GM19438 (cell line): ENCODE data around the gene ACSM2B.
"Not testable (repeated sequence)": the region's sequence is repeated elsewhere in the genome, so short reads cannot be mapped to it uniquely, and the experiment has no call there.

Source experiments
- ATAC-seq: cut with Tn5 transposase; IDR thresholded peaks from one replicate; pipeline ENCODE4 v1.9.1; 2021; ENCODE audit warnings: low read depth; ENCODE audit not compliant: unreplicated experiment

Gene ACSM2B, protein sequence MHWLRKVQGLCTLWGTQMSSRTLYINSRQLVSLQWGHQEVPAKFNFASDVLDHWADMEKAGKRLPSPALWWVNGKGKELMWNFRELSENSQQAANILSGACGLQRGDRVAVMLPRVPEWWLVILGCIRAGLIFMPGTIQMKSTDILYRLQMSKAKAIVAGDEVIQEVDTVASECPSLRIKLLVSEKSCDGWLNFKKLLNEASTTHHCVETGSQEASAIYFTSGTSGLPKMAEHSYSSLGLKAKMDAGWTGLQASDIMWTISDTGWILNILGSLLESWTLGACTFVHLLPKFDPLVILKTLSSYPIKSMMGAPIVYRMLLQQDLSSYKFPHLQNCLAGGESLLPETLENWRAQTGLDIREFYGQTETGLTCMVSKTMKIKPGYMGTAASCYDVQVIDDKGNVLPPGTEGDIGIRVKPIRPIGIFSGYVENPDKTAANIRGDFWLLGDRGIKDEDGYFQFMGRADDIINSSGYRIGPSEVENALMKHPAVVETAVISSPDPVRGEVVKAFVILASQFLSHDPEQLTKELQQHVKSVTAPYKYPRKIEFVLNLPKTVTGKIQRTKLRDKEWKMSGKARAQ

DNA sequence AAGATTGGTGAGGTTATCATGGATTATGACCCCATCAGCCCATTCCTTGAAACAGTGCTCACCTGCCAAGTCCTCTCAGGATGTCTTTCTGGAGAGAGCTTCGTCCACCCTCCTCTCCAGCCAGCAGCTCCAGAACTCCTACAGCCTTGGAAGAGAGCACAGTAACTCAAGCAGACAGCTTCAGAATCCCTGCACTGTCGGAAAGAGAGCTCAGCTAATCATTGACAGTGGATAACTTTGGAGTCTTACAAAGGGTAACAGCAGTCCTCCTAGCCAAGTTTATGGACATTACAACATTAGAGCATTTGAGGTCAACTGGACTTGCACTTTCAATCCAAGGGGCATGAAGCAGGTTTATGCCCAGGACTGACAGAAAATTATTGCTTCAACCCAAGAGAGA lies at the start of gene ACSM2B:
TSS of gene ACSM2B (minus strand) at position 223 of the 400 bp plus-strand sequence. CDS start 11,522 bp downstream, outside the sequence.
- not testable (repeated sequence) for ATAC-seq

DNA sequence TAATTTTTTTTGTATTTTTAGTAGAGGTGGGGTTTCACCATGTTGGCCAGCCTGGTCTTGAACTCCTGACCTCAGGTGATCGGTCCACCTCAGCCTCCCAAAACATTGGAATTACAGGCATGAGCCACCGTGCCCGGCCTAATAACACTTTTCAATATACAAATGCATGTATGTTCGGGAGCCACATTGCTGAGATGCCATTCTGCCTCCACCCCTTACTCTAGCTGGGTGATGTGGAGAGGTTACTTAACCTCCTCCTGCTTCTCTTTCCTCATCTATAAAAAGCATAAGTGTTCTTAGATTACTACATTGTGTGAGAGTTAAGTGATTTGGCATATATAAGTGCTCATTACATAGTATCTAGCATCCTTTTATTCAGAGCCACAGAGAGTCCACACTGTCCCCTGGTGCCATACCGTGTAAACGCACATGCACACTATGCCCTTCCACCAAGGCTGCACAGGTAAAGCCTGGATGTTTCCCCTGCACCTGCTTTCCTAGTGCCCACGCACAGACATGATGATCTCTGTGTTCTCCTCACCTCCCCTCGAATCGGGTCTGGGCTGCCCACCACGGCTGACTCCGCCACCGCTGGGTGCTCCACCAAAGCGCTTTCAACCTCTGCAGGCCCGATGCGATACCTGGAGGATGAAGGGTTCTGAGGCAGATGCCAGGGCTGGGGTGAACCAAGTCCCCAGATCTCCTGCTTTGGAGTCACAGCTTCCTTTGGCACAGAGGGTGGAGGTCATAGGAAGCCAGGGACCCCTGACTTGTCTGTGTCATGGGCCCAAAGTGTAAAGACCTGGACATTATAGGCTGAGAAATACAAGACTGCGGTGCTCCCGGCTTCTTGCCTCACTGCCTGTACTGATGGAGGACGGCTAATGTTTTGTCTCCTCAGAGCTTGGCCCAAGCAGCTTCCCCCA lies 49.0 kb upstream of the ACSM2B start:
- no peak for ATAC-seq

DNA sequence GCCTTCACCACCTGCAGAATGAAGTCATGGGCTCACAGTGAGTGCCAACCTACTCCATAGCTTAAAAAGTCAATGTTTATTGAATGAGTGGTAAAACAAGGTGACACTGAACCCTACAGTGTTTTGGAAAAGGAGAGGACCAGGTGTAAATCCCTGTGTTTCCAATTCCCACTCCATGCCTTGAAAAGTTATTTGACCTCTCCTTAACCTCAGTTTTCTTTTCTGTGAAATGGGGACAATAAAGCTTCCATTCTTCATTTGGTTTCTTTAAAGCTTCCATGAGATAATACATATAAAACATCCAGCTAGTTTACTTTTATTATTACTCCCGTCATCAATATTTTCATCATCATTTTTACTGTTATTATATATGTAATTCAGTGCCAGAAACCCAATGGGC lies 48.0 kb upstream of the ACSM2B start:
- ATAC-seq, result no peak

DNA sequence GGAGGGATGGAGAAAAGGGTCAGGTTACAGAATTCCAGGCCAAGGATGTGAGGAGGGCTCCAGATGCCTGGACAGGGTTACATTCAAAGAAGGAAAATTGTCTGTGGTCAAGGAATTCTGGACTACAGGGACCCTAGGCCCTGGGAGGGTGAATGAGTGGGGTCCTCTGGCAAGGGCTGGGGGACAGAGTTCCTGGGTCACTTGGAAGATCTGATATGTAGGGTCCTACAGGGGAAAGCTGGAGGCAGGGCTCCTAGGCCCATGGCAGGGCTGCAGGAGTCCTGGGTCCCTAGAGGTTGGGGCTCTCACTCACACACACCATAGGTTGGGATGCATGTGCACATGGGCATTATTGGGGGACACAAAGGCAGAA lies 46.3 kb upstream of the ACSM2B start:
- no peak for ATAC-seq

DNA sequence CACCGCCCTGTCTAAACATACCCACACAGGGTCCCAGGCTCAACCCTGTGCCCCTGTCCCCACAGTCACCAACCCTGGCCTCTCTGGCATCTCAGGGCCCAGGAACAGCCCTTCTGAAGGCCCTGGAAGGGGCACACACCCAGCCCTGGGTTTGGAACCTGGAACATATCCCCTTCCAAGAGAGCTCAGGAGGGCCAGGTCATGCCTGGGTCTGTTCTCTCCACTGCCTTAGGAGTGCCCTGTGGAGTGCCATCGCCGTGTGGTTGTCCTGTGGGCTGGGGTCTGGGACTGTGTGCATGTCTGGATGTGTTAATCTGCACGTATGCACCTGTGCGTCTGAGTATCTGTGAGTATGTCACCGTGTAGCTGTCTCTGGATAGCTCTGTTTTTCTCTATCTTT lies 45.2 kb upstream of the ACSM2B start:
- ATAC-seq, result no peak

DNA sequence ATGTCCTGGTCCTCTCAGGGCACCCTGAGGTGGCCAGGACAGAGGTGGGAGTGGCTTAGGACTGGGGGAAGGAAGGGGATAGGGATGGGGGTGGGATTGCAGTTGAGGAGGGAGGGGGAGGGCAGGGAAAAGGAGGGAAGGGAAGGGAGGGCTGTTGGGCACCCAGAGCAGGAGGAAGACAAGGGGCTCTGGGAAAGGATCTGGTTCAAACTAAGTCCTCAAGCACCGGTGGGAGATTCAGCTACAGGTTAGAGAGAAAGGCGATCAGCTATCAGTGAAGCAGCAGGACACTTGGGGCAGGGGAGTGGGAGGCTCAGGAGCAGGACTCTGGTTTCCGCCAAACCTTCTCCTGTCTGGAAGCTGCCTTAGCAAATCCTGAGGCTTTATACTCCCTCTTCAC lies 44.6 kb upstream of the ACSM2B start:
- ATAC-seq, result no peak

DNA sequence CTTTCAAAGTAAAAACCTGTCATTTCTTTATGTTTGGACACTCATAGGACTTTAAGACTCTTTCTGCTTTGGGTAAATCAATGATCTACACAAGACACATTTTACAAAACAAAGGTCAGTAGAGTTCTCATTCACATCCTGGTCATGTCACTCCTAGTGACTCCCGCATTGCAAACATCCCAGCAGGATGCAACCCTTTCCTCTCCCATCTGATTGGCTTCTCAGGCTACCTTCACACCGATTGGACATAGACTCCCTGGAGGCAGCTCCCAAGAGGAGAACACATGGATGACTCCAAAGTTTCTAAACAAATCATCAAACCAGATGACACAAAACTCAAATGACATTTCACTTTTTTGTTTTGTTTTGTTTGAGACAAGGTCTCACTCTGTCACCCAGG lies 43.8 kb upstream of the ACSM2B start:
- ATAC-seq, result no peak

DNA sequence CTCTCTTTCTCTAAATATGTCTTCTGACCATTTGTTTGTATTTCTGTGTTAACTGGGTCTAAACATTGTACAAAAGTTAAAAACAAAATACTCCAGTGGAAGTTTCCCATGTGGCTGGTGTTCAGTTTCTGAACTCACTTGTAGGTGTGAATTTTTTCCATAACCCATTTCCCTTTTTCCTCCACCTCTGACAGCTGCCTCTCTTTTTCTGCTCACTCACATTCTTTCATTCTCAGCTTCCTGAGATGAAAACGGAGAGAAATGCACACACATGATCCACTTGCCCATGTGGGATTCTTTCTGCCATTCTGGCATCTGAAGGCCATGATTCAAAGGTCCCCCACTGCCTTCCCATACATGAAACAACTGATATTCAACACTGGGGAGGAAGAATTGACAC lies 41.1 kb upstream of the ACSM2B start:
- no peak for ATAC-seq

DNA sequence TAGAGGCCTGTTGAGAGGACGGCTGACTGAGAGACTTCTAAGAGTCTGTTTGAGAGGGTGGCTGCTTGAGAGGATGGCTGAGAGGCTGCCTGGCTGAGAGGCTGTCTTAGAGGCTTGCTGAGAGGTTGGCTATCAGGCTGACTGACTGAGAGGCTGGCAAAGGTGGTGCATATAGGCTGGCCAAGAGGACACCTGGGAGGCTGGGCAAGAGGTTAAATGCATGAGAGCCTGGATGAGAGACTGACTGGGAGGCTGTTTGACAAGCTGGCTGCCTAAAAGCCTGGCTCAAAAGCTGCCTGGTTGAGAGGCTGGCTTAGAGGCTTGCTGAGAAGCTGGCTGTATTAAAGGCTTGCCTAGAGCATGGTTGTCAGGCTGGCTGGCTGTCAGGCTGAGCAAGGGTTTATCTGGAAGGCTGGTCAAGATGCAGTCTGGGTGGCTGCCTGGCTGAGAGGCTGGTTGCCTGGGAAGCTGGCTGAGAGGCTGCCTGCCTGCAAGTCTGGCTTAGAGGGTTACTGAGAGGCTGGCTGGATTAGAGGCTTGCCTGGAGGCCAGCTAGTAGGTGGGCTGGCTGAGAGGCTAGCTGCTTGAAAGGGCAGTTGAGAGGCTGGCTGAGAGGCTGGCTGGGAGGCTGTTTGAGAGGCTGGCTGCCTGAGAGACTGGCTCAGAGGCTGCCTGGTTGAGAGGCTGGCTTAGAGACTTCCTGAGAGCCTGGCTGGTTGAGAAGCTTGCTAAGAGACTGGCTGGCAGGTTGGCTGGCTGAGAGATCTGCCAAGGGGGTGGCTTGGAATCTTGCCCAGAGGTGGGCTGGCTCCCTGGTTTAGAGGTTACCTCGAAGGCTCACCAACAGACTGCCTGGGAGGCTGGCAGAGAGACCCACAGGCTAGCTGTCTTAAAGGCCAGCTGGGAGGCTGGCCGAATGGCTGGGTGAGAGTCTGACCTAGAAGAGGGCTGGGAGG lies 38.3 kb upstream of the ACSM2B start:
- ATAC-seq, result no peak

DNA sequence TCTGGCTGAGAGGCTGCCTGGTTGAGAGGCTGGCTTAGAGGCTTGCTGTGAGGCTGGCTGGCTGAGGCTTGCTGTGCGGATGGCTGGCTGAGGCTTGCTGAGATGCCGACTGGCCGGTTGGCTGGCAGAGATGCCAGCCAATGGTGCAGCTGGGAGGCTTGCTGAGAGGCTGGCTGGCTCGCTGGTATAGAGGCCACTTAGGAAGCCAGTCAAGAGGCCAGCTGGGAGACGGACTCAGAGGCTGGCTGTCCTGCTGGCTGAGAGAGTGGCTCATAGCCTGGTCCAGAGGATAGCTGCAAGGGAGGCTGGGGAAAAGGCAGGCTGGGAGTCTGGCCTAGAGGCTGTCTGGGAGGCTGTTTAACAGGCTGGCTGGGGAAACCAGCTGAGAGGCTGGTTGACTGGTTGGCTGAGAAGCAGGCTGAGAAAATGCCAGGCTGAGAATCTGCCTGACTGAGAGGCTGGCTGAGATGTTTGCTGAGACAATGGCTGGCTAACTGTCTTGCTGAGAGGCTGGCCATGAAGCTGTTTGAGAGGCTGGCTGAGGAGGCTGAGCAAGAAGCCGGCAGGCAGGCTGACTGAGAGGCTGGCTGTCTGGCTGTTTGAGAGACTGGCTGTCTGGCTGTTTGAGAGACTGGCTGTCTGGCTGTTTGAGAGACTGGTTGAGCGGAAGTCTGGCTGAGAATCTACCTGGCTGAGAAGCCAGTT lies 37.5 kb upstream of the ACSM2B start:
- no peak for ATAC-seq

DNA sequence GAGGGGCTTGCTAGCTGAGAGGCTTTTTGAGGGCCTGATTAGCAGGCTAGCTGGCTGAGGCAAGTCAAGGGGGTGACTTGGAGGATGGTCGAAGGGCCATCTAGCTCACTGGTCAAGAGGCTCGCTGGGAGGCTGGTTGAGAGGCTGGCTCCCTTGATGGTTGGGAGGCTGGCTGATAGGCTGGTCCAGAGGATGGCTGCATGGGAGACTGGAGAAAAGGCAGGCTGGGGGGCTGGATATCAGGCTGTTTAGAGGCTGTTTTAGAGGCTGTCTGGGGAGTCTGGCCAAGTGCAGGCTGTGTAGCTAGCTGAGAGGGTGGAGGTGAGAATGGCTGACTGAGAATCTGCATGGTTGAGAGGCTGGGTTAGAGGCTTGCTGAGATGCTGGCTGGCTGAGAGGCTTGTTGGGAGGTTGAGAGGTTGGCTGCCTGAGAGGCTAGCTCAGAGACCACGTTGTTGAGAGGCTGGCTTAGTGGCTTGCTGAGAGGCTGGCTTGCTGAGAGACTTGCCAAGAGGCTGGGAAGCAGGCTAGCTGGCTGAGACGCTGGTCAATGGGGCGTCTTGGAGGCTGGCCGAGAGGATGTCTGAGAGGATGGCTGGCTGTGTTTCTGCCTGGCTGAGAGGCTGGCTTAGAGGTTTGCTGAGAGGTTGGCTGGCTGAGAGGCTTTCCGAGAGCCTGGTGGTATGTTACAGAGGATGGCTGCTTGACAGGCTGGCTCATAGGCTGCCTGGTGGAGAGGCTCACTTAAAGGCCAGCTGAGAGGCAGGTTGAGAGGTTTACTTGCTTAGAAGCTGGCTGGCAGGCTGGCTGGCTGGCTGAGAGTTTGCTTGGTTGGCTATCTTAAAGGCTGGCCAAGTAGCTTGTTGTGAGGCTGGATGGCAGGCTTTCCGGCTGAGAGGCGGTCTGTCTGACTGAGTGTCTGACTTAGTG lies 36.6 kb upstream of the ACSM2B start:
- ATAC-seq, result no peak

DNA sequence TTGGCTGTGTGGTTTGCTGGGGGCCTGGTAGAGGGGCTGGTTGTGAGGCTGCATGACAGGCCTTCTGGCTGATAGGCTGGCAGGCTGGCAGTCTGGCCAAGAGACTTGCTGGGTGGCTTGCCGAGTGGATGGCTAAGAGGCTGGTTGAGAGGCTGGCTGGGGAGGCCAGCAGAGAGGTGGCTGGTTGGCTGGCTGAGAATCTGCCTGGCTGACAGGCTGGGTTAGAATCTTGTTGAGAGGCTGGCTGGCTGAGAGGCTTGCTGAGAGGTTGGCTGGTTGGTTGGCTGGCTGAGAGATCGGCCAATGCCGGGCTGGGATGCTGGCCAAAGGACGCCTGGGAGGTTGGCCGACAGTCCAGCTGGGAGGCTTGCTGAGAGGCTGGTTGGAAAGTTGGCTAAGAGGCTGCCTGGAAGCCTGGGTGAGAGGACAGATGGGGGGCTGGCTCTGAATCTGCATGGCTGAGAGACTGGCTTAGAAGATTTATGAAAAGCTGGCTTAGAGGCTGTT lies 35.9 kb upstream of the ACSM2B start:
- ATAC-seq, result no peak

DNA sequence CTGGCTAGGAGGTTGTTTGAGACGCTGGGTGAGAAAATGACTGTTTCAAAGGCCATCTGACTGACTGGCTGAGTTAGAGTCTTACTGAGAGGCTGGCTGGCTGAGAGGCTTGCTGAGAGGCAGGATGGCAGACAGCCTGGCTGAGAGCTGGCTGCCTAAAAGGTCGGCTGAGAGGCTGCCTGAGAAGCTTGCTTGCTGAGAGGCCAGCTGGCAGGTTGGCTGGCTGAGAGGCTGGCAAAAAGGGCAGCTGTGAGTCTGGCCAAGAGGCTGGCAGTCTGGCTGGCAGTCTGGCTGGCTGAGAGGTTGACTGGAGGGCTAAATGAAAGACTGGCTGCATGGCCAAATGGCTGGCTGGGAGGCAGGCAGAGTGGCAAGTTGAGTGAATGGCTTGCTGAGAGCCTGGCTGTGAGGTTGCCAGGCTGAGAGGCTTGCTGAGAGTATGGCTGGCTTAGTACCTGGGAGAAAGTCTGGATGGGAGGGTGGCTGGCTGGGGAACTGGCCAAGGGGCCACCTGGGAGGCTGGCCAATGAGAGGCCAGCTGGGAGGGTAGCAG lies 35.3 kb upstream of the ACSM2B start:
- ATAC-seq, result no peak

DNA sequence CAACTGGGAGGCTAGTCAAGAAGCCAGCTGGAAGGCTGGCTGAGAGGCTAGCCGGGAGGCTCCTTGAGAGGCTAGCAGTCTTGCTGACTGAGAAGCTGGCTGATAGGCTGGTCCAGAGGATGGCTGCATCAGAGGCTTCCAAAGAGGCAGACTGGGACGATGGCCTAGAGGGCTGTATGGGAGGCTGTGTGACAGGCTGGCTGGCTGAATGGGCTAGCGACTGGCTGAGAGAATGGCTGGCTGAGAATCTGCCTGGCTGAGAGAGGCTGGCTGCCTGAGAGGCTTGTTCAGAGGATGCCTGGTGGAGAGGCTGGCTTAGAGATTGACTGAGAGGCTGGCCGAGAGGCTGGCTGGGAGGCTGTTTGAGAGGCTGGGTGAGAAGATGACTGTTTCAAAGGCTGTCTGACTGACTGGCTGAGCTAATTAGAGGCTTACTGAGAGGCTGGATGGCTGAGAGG lies 34.8 kb upstream of the ACSM2B start:
- no peak for ATAC-seq

DNA sequence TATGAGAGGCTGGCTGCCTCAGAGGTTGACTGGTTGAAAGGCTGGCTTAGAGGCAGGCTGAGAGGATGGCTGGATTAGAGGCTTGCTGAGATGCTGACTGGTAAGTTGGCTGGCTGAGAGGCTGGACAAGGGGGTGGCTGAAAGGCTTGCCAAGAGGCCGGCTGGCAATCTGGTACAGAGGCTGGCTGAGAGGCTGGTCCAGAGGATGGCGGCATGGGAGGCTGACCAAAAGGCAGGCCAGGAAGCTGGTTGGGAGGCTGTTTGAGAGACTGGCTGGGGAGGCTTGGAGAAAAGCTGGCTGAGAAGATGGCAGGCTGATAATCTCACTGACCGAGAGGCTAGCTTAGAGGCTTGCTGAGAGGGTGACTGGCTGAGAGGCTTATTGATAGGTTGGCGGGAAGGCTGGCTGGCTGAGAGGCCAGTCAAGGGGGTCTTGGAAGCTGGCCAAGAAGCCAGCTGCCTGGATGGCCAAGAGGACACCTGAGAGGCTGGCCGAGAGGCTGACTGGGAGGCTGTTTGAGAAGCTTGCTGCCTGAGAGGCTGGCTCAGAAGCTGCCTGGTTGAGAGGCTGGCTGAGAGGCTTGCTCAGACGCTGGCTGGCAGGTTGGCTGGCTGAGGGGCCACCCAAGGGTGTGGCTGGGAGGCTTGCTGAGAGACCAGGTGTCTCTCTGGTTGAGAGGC lies 34.2 kb upstream of the ACSM2B start:
- no peak for ATAC-seq

DNA sequence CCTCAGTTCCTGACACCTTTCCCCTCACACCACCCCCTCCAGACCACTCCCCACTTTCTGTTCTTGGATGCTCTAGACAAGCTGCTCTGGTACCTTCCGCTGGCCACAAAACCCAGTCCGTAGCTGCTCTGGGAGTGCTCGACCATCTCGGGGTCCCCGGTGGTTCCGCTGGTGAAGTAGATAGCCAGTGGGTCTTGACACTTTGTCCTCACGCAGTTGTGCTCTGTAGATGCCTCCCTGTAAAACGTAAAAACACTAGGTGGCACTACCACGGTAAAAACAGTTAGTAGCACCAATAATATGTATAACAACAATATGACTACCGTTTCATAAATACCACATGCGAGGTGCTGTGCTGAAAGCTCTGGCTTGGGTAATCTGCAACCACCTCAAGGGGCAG lies 26.0 kb upstream of the ACSM2B start:
- ATAC-seq, result not testable (repeated sequence)

DNA sequence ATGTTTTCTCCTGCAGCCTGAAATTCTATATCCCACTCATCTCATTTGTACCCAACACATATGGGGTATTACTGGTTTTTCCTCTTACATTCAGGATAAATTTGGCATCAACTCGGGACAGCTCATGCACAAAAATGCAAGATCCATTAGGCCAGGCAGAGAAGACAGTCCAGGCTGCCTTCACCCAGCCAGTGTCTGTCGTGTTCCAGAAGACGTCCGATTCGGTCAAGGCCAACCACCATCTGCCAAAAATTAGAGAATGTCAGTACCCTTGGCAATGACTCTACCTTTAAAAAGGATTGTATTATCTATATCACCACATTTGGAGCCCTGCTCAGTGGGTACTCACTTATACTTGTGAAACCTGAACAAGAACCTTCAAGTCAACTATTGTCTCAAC lies 23.3 kb upstream of the ACSM2B start:
- ATAC-seq, result not testable (repeated sequence)
